IMR-90 (cell line): ENCODE data around the gene ZC3HAV1L.

ENCODE experiments used
- BHLHE40 ChIP-seq: fragments of 150-350 bp; IDR thresholded peaks from 2 replicates; pipeline ENCODE4 v1.6.1; 2016; ENCODE audit warnings: mild to moderate bottlenecking, low read depth, low read length
- CEBPB ChIP-seq: IDR thresholded peaks from 2 replicates; pipeline ENCODE4 v1.6.1; 2012; ENCODE audit warnings: low read depth, low read length, improper control_type of control experiment
- CHD1 ChIP-seq: IDR thresholded peaks from 2 replicates; pipeline ENCODE4 v1.6.1; 2012; ENCODE audit warnings: low read depth, low read length, improper control_type of control experiment
- CTCF ChIP-seq: conservative IDR thresholded peaks from 2 replicates; pipeline ENCODE4 v1.5.1; 2012; ENCODE audit warnings: mild to moderate bottlenecking, low read depth, low read length, improper control_type of control experiment
- ELK1 ChIP-seq: fragments of 150-350 bp; IDR thresholded peaks from 2 replicates; pipeline ENCODE4 v1.6.1; 2016; ENCODE audit warnings: low read depth, mild to moderate bottlenecking, low read length, moderate library complexity, borderline replicate concordance
- MAFK ChIP-seq: IDR thresholded peaks from 2 replicates; pipeline ENCODE4 v1.6.1; 2012; ENCODE audit warnings: low read depth, low read length, improper control_type of control experiment
- MXI1 ChIP-seq: IDR thresholded peaks from 2 replicates; pipeline ENCODE4 v1.6.1; 2012; ENCODE audit warnings: low read depth, mild to moderate bottlenecking, low read length, moderate library complexity, borderline replicate concordance
- POLR2A ChIP-seq: IDR thresholded peaks from 2 replicates; pipeline ENCODE4 v1.6.1; 2012; ENCODE audit warnings: mild to moderate bottlenecking, low read depth, low read length
- RAD21 ChIP-seq: IDR thresholded peaks from 2 replicates; pipeline ENCODE4 v1.6.1; 2012; ENCODE audit warnings: low read length, improper control_type of control experiment
- RCOR1 ChIP-seq: IDR thresholded peaks from 2 replicates; pipeline ENCODE4 v1.6.1; 2012; ENCODE audit warnings: mild to moderate bottlenecking, low read length, improper control_type of control experiment; ENCODE audit not compliant: insufficient replicate concordance
- RFX5 ChIP-seq: IDR thresholded peaks from 2 replicates; pipeline ENCODE4 v1.8.0; 2012; ENCODE audit warnings: low read depth, mild to moderate bottlenecking, low read length, moderate library complexity
- SMC3 ChIP-seq: fragments of 150-350 bp; IDR thresholded peaks from 2 replicates; pipeline ENCODE4 v1.6.1; 2016; ENCODE audit warnings: low read depth, mild to moderate bottlenecking, antibody characterized with exemption, low read length, moderate library complexity
- USF2 ChIP-seq: fragments of 150-350 bp; IDR thresholded peaks from 2 replicates; pipeline ENCODE4 v1.6.1; 2017; ENCODE audit warnings: mild to moderate bottlenecking, antibody characterized with exemption, low read length, low read depth

GRCh38 chr7:139051655-139052054 is 15.8 kb upstream of the ZC3HAV1L start:
- TF ChIP-seq POLR2A = no peak
- no peak for TF ChIP-seq ELK1
- TF ChIP-seq CTCF = no peak
- TF ChIP-seq MXI1 = no peak
- TF ChIP-seq BHLHE40 = no peak
- no peak for TF ChIP-seq RFX5
- TF ChIP-seq MAFK = no peak
- no peak for TF ChIP-seq CEBPB
- no peak for TF ChIP-seq SMC3
- TF ChIP-seq CHD1 = no peak
- no peak for TF ChIP-seq RAD21
- TF ChIP-seq USF2 = no peak
- TF ChIP-seq RCOR1 = no peak
